NCI-H1436 treated with DMSO at 0.1 percent for 48 hours (cell line): ENCODE measurements around the gene MAN2A2.
"Not testable (repeated sequence)": the region's sequence is repeated elsewhere in the genome, so short reads cannot be mapped to it uniquely, and the experiment has no call there.

ENCODE experiments used
- DNase-seq: peaks from one replicate; lab custom pipeline; 2025; lab: John Stamatoyannopoulos, UW

The MAN2A2 gene

GRCh38 chr15:90884719-90885431 lies 18.2 kb upstream of the MAN2A2 start:
- no peak for DNase-seq

GRCh38 chr15:90885432-90886290 lies 17.4 kb upstream of the MAN2A2 start:
- DNase-seq = no peak

- DNase-seq = no peak
Observed at GRCh38 chr15:90886291-90886614, 16.8 kb upstream of the MAN2A2 start.

- DNase-seq = no peak
Observed at GRCh38 chr15:90887037-90887481, 16.0 kb upstream of the MAN2A2 start.

- DNase-seq = no peak
Observed at GRCh38 chr15:90889313-90889730, 13.8 kb upstream of the MAN2A2 start.

GRCh38 chr15:90889736-90890456 lies 13.2 kb upstream of the MAN2A2 start:
- no peak for DNase-seq

GRCh38 chr15:90890839-90891238 lies 12.3 kb upstream of the MAN2A2 start:
- no peak for DNase-seq

GRCh38 chr15:90891346-90891949 lies 11.7 kb upstream of the MAN2A2 start:
- no peak for DNase-seq

GRCh38 chr15:90892023-90892422 lies 11.1 kb upstream of the MAN2A2 start:
- no peak for DNase-seq

GRCh38 chr15:90892498-90893174 lies 10.5 kb upstream of the MAN2A2 start:
- DNase-seq = no peak

GRCh38 chr15:90893175-90894090 lies 9.7 kb upstream of the MAN2A2 start:
- no peak for DNase-seq

- DNase-seq = no peak
Observed at GRCh38 chr15:90895571-90896117, 7.5 kb upstream of the MAN2A2 start.

GRCh38 chr15:90897131-90897655 lies 5.9 kb upstream of the MAN2A2 start:
- not testable (repeated sequence) for DNase-seq

GRCh38 chr15:90901175-90902039 lies 1.7 kb upstream of the MAN2A2 start:
- DNase-seq = no peak

GRCh38 chr15:90902040-90902839 lies 862 bp upstream of the MAN2A2 start:
- DNase-seq = peak; percentile 7

- DNase-seq = no peak
Observed at GRCh38 chr15:90903733-90904536, 833 bp downstream of the MAN2A2 start.

- DNase-seq = no peak
Observed at GRCh38 chr15:90904746-90905145, 1.6 kb downstream of the MAN2A2 start.
